NB4 (cell line): ENCODE data around the gene TANGO6.
A peak's percentile ranks its signal among the peaks of the same experiment; 100 is the strongest.

Experiments used
- DNase-seq: peaks from one replicate; pipeline ENCODE4 v3.0.0; 2010; ENCODE audit warnings: low read depth
- H3K4me3 ChIP-seq: one replicate; pipeline ENCODE4 v1.5.1; 2011; ENCODE audit warnings: mild to moderate bottlenecking, low read depth, low read length, moderate library complexity
- CTCF ChIP-seq: IDR thresholded peaks from one replicate; pipeline ENCODE4 v1.5.1; 2012; ENCODE audit warnings: low read depth, low read length
- MAX ChIP-seq: IDR thresholded peaks from 2 replicates; pipeline ENCODE4 v1.6.1; 2011; ENCODE audit warnings: low read depth, low read length
- MYC ChIP-seq: IDR thresholded peaks from 2 replicates; pipeline ENCODE4 v1.6.1; 2011; ENCODE audit warnings: low read depth, low read length
- POLR2A ChIP-seq: IDR thresholded peaks from 2 replicates; pipeline ENCODE4 v1.6.1; 2011; ENCODE audit warnings: mild to moderate bottlenecking; ENCODE audit not compliant: insufficient read length; ENCODE audit errors: extremely low read depth

Gene TANGO6

GRCh38 chr16:69112285-69113129 is 269.2 kb downstream of the TANGO6 start:
- no peak overlapping the region for H3K4me3 ChIP-seq
- peak; percentile 72 for DNase-seq
- TF ChIP-seq POLR2A: no peak
- TF ChIP-seq CTCF: peak; percentile 93

- DNase-seq: no peak
- H3K4me3 ChIP-seq: no peak overlapping the region
- TF ChIP-seq CTCF (no peak), MAX (no peak), POLR2A (no peak), MYC (no peak)
Measured at GRCh38 chr16:69113216-69113615, 269.9 kb downstream of the TANGO6 start.

- no peak overlapping the region for H3K4me3 ChIP-seq
- no peak for TF ChIP-seq MYC
- no peak for TF ChIP-seq POLR2A
- TF ChIP-seq MAX: no peak
- no peak for TF ChIP-seq CTCF
- no peak for DNase-seq
Measured at GRCh38 chr16:69114346-69114975, 271.1 kb downstream of the TANGO6 start.

GRCh38 chr16:69114976-69115355 is 271.6 kb downstream of the TANGO6 start:
- no peak for DNase-seq
- TF ChIP-seq CTCF (no peak), MAX (no peak), MYC (no peak), POLR2A (no peak)
- no peak overlapping the region for H3K4me3 ChIP-seq

- no peak for DNase-seq
- no peak for TF ChIP-seq CTCF
- no peak for TF ChIP-seq MAX
- TF ChIP-seq POLR2A: no peak
- no peak for TF ChIP-seq MYC
- H3K4me3 ChIP-seq: no peak overlapping the region
Measured at GRCh38 chr16:69115361-69115760, 272.0 kb downstream of the TANGO6 start.
